A673 (cell line): ENCODE measurements around the gene DNAH9. TPM values are rescaled to one million over a fixed set of nuclear protein-coding genes. Genes with fewer than 3 reads are reported as not detected.

ENCODE experiments used
- BruUV-seq: library from RNA; stranded (reverse); fragments of 400-500 nt; replicated peaks from 2 replicates; lab custom pipeline; 2021; lab: Mats Ljungman, UMichigan
- CTCF ChIA-PET: fragments of 300-600 bp; sonication (Branson Sonifier 250); formaldehyde crosslinking; loops from one replicate; lab custom pipeline; 2022; ENCODE audit warnings: antibody characterized with exemption; lab: Charles Lee
- POLR2A ChIA-PET: fragments of 300-600 bp; sonication (Branson Sonifier 250); formaldehyde crosslinking; loops from one replicate; lab custom pipeline; 2022; ENCODE audit warnings: antibody characterized with exemption; ENCODE audit not compliant: low non-redundant PET; lab: Charles Lee
- DNase-seq: peaks from one replicate; pipeline ENCODE4 v3.0.0-alpha.2; 2015; ENCODE audit warnings: low spot score
- H3K27ac ChIP-seq: fragments of 200-600 bp; sonication (generic); 2 replicates; pipeline ENCODE4 v1.5.1; 2016; ENCODE audit warnings: mixed run types, low read depth, mild to moderate bottlenecking, mixed read lengths, antibody characterized with exemption, low read length; ENCODE audit not compliant: poor library complexity, severe bottlenecking
- H3K27me3 ChIP-seq: fragments of 200-600 bp; sonication (generic); replicated peaks from 2 replicates; pipeline ENCODE4 v1.6.1; 2017; ENCODE audit warnings: mixed run types, low read depth, mild to moderate bottlenecking, mixed read lengths, antibody characterized with exemption, low read length; ENCODE audit not compliant: insufficient read depth, poor library complexity
- H3K36me3 ChIP-seq: fragments of 200-600 bp; sonication (generic); 2 replicates; pipeline ENCODE4 v1.6.1; 2016; ENCODE audit warnings: mixed run types, mild to moderate bottlenecking, mixed read lengths, antibody characterized with exemption, low read length; ENCODE audit not compliant: insufficient read depth, poor library complexity, severe bottlenecking
- H3K4me1 ChIP-seq: fragments of 200-600 bp; sonication (generic); 2 replicates; pipeline ENCODE4 v1.6.1; 2017; ENCODE audit warnings: mixed run types, mild to moderate bottlenecking, mixed read lengths, antibody characterized with exemption, low read length; ENCODE audit not compliant: insufficient read depth, poor library complexity, severe bottlenecking
- H3K4me3 ChIP-seq: fragments of 200-600 bp; sonication (generic); 2 replicates; pipeline ENCODE4 v1.5.1; 2016; ENCODE audit warnings: low read depth, mixed run types, mild to moderate bottlenecking, mixed read lengths, low read length; ENCODE audit not compliant: poor library complexity, severe bottlenecking
- H3K9me3 ChIP-seq: fragments of 200-600 bp; sonication (generic); 2 replicates; pipeline ENCODE4 v1.6.1; 2016; ENCODE audit warnings: mixed run types, low read depth, mild to moderate bottlenecking, mixed read lengths, antibody characterized with exemption, low read length; ENCODE audit not compliant: poor library complexity, severe bottlenecking
- EZH2 ChIP-seq: fragments of 200-600 bp; sonication (generic); IDR thresholded peaks from 2 replicates; pipeline ENCODE4 v1.6.1; 2017; ENCODE audit warnings: borderline replicate concordance, low read depth, mild to moderate bottlenecking, mixed read lengths, antibody characterized with exemption, low read length; ENCODE audit not compliant: poor library complexity, severe bottlenecking
- intact Hi-C: fragments of 100-400 bp; cut with micrococcal nuclease; formaldehyde crosslinking; loops from one replicate; pipeline ENCODE4 v1.10.0; 2022; ENCODE audit not compliant: unreplicated experiment
- total RNA-seq: library from RNA; stranded (reverse); gene quantifications from 2 replicates; pipeline ENCODE4 v1.2.3, GENCODE V29; 2021
- TF ChIP-seq, protein P1 (sequence below): fragments of 300-800, 200-600 bp; sonication (generic); conservative IDR thresholded peaks from 2 replicates; pipeline ENCODE4 v1.5.1; 2017; ENCODE audit warnings: low read depth, mild to moderate bottlenecking, antibody characterized with exemption, low read length, moderate library complexity, mixed read lengths

Gene DNAH9
- total RNA-seq, 1 experiment from 2014 or later = 6.6 TPM

DNA sequence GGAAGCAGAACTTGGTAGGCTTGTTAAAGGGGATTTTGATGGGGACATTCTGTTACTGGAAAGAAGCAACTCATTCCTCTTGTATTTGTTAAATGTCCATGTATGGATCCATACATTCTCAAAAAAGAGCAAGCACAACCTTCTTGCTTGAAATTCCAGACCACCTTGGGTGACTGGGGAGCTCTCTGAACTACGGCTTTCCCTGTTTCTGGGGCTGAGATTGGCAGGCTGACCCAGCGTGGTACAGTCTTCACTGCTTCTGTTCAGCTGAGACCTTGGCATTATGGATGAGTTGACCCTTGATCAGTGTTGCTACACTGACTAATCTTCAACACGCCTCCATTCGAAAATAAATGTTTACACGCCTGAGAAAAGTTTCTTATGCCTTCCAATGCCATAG, 38.5 kb downstream of the DNAH9 start:
- BruUV-seq = no TSS peak
- peaks cover 6% of the 10 kb centered on the region for H3K4me1 ChIP-seq
- CTCF ChIA-PET = interaction anchor here (1.4 kb wide), 1 partner anchor 8 kb away, joined by 6 read pairs; no protein-coding TSS in a partner anchor
- POLR2A ChIA-PET = no interaction called here
- no peaks in the 10 kb centered on the region for H3K9me3 ChIP-seq
- no peak for TF ChIP-seq EZH2
- TF ChIP-seq, protein P1, sequence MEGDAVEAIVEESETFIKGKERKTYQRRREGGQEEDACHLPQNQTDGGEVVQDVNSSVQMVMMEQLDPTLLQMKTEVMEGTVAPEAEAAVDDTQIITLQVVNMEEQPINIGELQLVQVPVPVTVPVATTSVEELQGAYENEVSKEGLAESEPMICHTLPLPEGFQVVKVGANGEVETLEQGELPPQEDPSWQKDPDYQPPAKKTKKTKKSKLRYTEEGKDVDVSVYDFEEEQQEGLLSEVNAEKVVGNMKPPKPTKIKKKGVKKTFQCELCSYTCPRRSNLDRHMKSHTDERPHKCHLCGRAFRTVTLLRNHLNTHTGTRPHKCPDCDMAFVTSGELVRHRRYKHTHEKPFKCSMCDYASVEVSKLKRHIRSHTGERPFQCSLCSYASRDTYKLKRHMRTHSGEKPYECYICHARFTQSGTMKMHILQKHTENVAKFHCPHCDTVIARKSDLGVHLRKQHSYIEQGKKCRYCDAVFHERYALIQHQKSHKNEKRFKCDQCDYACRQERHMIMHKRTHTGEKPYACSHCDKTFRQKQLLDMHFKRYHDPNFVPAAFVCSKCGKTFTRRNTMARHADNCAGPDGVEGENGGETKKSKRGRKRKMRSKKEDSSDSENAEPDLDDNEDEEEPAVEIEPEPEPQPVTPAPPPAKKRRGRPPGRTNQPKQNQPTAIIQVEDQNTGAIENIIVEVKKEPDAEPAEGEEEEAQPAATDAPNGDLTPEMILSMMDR = no peak
- H3K36me3 ChIP-seq = no peaks in the 10 kb centered on the region
- no peaks in the 10 kb centered on the region for H3K27me3 ChIP-seq
- H3K4me3 ChIP-seq = no peak overlapping the region
- intact Hi-C loops = no loop called here
- no peak overlapping the region for H3K27ac ChIP-seq
- no peak for DNase-seq

DNA sequence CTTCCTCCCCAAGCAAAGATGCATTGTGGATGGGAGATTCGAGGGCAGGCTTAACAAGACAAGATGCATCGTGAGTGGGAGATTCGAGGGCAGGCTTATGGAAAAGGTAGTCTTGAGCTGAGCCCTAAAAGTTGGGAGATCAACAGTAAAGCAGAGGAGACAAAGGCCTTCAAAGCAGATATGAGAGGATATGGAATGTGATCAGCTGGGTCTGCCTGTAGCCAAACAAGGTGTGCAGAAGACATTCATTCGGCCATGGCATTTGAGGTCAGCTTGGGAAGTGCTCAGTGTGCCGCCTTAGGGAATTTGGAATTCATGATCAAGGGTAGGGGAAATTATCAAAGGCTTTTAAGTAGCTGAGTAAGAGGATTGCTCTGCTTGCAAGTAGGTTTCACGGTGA, 39.5 kb downstream of the DNAH9 start:
- Histone ChIP-seq H3K4me3 (no peak overlapping the region), H3K9me3 (no peaks in the 10 kb centered on the region), H3K27ac (no peak overlapping the region), H3K36me3 (no peaks in the 10 kb centered on the region), H3K27me3 (no peaks in the 10 kb centered on the region), H3K4me1 (peaks cover 11% of the 10 kb centered on the region)
- POLR2A ChIA-PET = no interaction called here
- CTCF ChIA-PET = no interaction called here
- BruUV-seq = no TSS peak
- TF ChIP-seq, protein P1 = no peak
- TF ChIP-seq EZH2 = no peak
- no peak for DNase-seq
- intact Hi-C loops = no loop called here

DNA sequence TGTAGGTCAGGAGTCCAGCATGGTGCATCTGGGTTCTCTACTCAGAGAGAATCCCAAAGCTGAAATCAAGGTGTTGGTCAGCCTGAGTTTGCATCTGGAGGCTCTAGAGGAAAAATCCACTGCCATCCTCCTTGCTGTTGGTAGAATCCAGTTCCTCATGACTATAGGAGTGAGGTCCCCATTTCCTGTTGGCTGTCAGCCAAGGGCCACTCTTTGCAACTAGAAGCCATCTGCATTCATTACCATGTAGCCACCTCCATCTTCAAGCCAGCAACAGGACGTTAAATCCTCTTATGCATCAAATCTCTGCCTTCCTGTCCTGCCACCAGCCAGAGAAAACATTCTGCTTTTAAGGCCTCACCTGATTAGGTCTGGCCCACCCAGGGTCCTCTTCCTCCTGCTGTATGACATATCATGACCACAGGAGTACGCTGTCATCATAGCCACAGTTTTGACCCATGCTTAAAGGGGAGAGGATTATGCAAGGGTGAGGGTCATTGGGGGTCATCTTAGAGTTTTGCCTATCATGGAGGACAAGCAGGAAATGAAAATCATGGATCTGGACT, 40.5 kb downstream of the DNAH9 start:
- intact Hi-C loops = no loop called here
- CTCF ChIA-PET = no interaction called here
- peak; percentile 39 for DNase-seq
- BruUV-seq = no TSS peak
- H3K4me1 ChIP-seq = peaks cover 19% of the 10 kb centered on the region
- no peak overlapping the region for H3K4me3 ChIP-seq
- no peaks in the 10 kb centered on the region for H3K9me3 ChIP-seq
- POLR2A ChIA-PET = no interaction called here
- H3K27ac ChIP-seq = no peak overlapping the region
- TF ChIP-seq, protein P1 = no peak
- no peak for TF ChIP-seq EZH2
- no peaks in the 10 kb centered on the region for H3K36me3 ChIP-seq
- H3K27me3 ChIP-seq = no peaks in the 10 kb centered on the region
